PFSK-1 (cell line): ENCODE measurements around the gene RHCG.

Experiments
- FOXP2 ChIP-seq: optimal IDR thresholded peaks from 2 replicates; pipeline ENCODE3; 2011; ENCODE audit warnings: borderline replicate concordance, control low read depth, inconsistent platforms; ENCODE audit not compliant: insufficient read depth; ENCODE audit errors: extremely low read length, extremely low read depth
- POLR2AphosphoS5 ChIP-seq: IDR thresholded peaks from 2 replicates; pipeline ENCODE4 v1.6.1; 2012; ENCODE audit warnings: low read depth, mild to moderate bottlenecking, control low read depth, low read length, moderate library complexity
- SIN3A ChIP-seq: IDR thresholded peaks from 2 replicates; pipeline ENCODE4 v1.6.1; 2012; ENCODE audit warnings: mild to moderate bottlenecking, low read length, moderate library complexity, borderline replicate concordance; ENCODE audit not compliant: insufficient read depth
- TAF1 ChIP-seq: IDR thresholded peaks from 2 replicates; pipeline ENCODE4 v1.6.1; 2012; ENCODE audit warnings: low read length, control low read depth, borderline replicate concordance; ENCODE audit not compliant: insufficient read depth
- TF ChIP-seq, protein P1 (sequence below), 2 experiments: IDR thresholded peaks; 2 replicates each; pipeline versions ENCODE4 v1.6.1 to v1.8.0; 2011 to 2012; ENCODE audit warnings: low read depth in 2 of 2, low read length in 2 of 2, control low read depth in 1 of 2, inconsistent platforms in 1 of 2, mild to moderate bottlenecking in 1 of 2, moderate library complexity in 1 of 2; ENCODE audit not compliant: insufficient read depth in 1 of 2

RHCG gene

DNA sequence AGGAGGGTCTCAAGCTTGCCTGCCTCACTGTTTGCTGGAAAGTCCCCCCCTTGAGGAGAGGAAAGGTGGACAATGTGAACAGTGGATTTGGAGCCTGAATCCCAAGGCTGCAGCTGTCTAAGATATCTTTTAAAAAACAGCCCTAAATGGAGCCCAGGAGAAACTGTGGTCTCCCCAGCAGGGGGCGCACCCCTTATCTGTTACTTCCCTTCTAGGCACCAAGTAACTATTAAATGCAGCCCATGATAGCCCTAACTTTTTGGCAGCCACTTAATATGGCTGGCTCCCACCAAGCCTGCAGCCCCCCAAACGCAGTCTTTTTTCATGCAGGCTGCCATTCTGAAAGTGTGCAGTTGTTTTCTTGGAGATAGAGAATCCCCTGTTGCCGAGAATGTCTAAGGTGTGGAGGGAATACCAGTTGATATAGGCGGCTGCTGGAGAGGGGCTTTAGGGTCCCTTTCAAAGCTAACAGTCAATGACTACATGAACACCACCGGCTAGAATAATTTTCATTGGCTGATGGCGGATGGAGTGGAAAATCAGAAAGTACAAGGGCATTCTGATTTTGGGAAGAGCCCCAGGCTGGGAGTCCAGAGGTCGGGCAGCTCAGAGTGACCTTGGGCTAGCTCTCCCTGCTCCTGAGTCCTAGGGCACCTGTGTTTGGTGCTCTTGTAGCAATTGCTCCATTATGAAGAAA, 1.3 kb downstream of the RHCG start:
- no peak for TF ChIP-seq TAF1
- TF ChIP-seq, protein P1, sequence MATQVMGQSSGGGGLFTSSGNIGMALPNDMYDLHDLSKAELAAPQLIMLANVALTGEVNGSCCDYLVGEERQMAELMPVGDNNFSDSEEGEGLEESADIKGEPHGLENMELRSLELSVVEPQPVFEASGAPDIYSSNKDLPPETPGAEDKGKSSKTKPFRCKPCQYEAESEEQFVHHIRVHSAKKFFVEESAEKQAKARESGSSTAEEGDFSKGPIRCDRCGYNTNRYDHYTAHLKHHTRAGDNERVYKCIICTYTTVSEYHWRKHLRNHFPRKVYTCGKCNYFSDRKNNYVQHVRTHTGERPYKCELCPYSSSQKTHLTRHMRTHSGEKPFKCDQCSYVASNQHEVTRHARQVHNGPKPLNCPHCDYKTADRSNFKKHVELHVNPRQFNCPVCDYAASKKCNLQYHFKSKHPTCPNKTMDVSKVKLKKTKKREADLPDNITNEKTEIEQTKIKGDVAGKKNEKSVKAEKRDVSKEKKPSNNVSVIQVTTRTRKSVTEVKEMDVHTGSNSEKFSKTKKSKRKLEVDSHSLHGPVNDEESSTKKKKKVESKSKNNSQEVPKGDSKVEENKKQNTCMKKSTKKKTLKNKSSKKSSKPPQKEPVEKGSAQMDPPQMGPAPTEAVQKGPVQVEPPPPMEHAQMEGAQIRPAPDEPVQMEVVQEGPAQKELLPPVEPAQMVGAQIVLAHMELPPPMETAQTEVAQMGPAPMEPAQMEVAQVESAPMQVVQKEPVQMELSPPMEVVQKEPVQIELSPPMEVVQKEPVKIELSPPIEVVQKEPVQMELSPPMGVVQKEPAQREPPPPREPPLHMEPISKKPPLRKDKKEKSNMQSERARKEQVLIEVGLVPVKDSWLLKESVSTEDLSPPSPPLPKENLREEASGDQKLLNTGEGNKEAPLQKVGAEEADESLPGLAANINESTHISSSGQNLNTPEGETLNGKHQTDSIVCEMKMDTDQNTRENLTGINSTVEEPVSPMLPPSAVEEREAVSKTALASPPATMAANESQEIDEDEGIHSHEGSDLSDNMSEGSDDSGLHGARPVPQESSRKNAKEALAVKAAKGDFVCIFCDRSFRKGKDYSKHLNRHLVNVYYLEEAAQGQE (IDR thresholded peaks at IDR 0.05; ENCODE audit: insufficient read depth in 1 of 2, low read depth in 2 of 2, low read length in 2 of 2), result no peak

DNA sequence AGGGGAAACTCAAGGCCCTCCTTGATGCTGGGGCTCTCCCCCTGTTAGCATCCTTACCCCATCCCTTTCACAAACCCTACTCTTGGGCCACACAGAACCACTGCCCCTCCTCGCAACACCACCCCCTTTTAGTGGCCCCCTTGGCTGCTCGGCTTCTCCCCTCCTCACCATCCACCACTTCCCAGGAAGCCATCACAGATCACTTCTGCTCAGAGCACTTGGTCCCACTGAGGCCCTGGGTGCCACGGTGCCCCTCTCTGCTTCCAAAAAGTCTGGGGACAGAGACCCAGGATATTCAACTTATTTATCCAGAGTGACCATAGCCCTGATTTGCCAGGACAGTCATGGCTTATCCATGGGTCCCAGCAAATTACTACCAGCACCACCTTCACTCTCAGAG, 2.4 kb downstream of the RHCG start:
- TF ChIP-seq, protein P1 (IDR thresholded peaks at IDR 0.05; ENCODE audit: insufficient read depth in 1 of 2, low read depth in 2 of 2, low read length in 2 of 2), result no peak
- TF ChIP-seq SIN3A (no peak), FOXP2 (no peak), TAF1 (no peak), POLR2AphosphoS5 (no peak)

DNA sequence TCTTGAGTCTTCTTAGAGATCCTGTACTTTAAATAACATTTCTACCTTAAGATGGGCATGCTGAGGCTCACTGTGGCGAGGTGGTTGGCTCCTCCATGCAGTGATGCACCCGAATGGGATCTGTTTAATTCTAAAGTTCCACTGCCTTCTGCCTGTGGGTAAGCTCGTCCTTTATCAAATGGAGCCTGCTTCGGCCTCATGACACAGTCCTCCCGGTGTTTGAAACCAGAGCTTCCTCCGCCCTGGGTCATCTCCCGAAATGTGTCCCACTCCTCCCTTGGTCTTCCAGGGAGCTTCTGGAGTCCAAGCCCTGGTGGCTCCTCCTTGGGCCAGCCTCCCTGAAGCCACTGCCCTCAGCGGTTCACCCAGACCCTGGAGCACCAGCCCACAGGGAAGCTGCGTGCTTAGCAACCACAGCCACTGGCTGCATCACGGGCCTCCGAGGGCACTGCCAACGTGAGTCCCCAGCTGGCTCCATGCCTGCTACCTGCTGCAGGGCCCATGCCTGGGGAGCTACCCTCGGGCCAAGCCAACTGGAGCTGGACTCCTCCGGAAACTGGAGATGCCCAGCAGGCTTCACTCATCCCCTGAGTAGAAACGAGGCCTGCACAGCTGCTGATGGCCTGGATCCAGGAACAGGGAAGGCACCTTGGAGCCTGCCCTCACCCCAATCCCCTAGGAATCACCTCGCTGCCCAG, 3.3 kb downstream of the RHCG start:
- TF ChIP-seq FOXP2 (no peak), POLR2AphosphoS5 (no peak), TAF1 (no peak), SIN3A (no peak)
- TF ChIP-seq, protein P1 (IDR thresholded peaks at IDR 0.05; ENCODE audit: insufficient read depth in 1 of 2, low read depth in 2 of 2, low read length in 2 of 2), result no peak

DNA sequence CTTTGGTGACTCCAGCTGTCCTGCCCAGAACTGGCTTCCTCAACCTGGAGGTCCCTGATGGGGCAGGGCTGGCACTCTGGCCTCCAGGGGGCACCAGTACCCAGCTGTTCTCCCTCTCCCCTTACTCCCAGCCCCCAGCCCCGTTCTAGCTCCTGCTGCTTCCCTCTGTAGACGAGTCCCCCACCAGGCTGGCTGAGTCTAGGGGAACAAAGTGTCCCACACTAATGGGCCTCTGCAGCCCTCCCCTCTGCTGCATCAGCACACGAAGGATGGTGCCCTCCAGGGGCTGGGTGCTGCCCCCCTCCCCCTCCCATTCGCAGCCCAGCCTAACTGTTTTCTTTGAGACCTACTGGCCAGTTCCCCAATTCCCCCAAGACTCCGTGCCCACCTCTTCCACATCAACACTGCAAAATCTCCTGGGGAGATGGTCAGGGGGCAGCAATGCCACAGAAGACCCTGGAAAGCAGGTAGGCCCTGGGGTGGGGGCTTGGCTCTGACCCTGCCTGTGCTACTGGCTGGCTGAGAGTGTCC, 4.2 kb downstream of the RHCG start:
- TF ChIP-seq FOXP2 (no peak), POLR2AphosphoS5 (no peak), SIN3A (no peak), TAF1 (no peak)
- TF ChIP-seq, protein P1 (IDR thresholded peaks at IDR 0.05; ENCODE audit: insufficient read depth in 1 of 2, low read depth in 2 of 2, low read length in 2 of 2), result no peak
